HG02885 (cell line): Measurements from ENCODE around the gene PTPRH.

Experiments used
- ATAC-seq: cut with Tn5 transposase; IDR thresholded peaks from one replicate; pipeline ENCODE4 v1.9.1; 2021; ENCODE audit warnings: mild to moderate bottlenecking; ENCODE audit not compliant: unreplicated experiment, poor library complexity

The PTPRH gene

GRCh38 chr19:55137915-55138314 is 71.4 kb downstream of the PTPRH start:
- no peak for ATAC-seq

- no peak for ATAC-seq
Measured at GRCh38 chr19:55136399-55137102, 72.8 kb downstream of the PTPRH start.

GRCh38 chr19:55134736-55135135 is 74.6 kb downstream of the PTPRH start:
- no peak for ATAC-seq

GRCh38 chr19:55133639-55134444 is 75.5 kb downstream of the PTPRH start:
- no peak for ATAC-seq

- no peak for ATAC-seq
Measured at GRCh38 chr19:55132453-55133129, 76.7 kb downstream of the PTPRH start.

GRCh38 chr19:55131421-55131820 is 77.9 kb downstream of the PTPRH start:
- no peak for ATAC-seq
